Measurements from ENCODE around the gene LRP1-AS. TPM values are rescaled to one million over a fixed set of nuclear protein-coding genes. Genes with fewer than 3 reads are reported as not detected.
A peak's percentile ranks its signal among the peaks of the same experiment; 100 is the strongest.

The LRP1-AS gene
- total RNA-seq, 1 experiment from 2014 or later, result not detected

- ChIA-PET CTCF (interaction anchor here (2.8 to 5.8 kb wide), 3 partner anchors 15 to 56 kb away, joined by 25 to 44 read pairs (median 40); partner anchors contain the start of gene STAT6), RAD21 (ENCODE audit: low non-redundant PET in 1 of 2, low total read pairs in 2 of 2, uncharacterized antibody in 2 of 2, unreplicated experiment in 2 of 2) (interaction anchor here in 1 of 2 experiments (1.2 kb wide), 1 partner anchor 14 kb away, joined by 3 read pairs; no protein-coding TSS in a partner anchor)
- intact Hi-C loops (cut with micrococcal nuclease), result loop anchor here (10.0 kb wide), 1 partner anchor 118 kb away; no protein-coding TSS in a partner anchor
Measured at GRCh38 chr12:57126561-57126960, 20.9 kb downstream of the LRP1-AS start.

More at GRCh38 chr12:57126561-57126960, 20.9 kb downstream of the LRP1-AS start:
- peak overlapping the region in 1 of 2 experiments; percentile 80; a peak in 2 of 4 replicates for H3K4me3 ChIP-seq (replicated peaks in 1 of 2; ENCODE audit: low read depth in 1 of 2, low read length in 2 of 2)
- DNase-seq (ENCODE audit: low read depth, low spot score), result no peak
- ATAC-seq, result no peak
- H3K4me1 ChIP-seq (ENCODE audit: control insufficient read depth in 1 of 2, insufficient read depth in 2 of 2, low read length in 2 of 2), result peaks cover 9 to 32% of the 10 kb centered on the region in 2 experiments
- TF ChIP-seq ELF1 (IDR thresholded peaks at IDR 0.05; ENCODE audit: borderline replicate concordance, low read depth) (no peak), EGR1 (IDR thresholded peaks at IDR 0.05; ENCODE audit: low read depth) (no peak), ATF3 (IDR thresholded peaks at IDR 0.05) (no peak), CTCF (IDR thresholded peaks at IDR 0.05 in 2 of 3, conservative IDR thresholded peaks at IDR 0.05 in 1 of 3; ENCODE audit: borderline replicate concordance in 1 of 3, insufficient read depth in 1 of 3, low read depth in 2 of 3, low read length in 2 of 3) (no peak), CBX3 (IDR thresholded peaks at IDR 0.05; ENCODE audit: low read depth) (no peak), POLR2A (IDR thresholded peaks at IDR 0.05; ENCODE audit: borderline replicate concordance, extremely low read depth, insufficient read depth, insufficient read length) (no peak), SRF (IDR thresholded peaks at IDR 0.05; ENCODE audit: low read depth) (no peak), SIN3A (IDR thresholded peaks at IDR 0.05; ENCODE audit: low read depth) (no peak)
- TF ChIP-seq, protein P1, sequence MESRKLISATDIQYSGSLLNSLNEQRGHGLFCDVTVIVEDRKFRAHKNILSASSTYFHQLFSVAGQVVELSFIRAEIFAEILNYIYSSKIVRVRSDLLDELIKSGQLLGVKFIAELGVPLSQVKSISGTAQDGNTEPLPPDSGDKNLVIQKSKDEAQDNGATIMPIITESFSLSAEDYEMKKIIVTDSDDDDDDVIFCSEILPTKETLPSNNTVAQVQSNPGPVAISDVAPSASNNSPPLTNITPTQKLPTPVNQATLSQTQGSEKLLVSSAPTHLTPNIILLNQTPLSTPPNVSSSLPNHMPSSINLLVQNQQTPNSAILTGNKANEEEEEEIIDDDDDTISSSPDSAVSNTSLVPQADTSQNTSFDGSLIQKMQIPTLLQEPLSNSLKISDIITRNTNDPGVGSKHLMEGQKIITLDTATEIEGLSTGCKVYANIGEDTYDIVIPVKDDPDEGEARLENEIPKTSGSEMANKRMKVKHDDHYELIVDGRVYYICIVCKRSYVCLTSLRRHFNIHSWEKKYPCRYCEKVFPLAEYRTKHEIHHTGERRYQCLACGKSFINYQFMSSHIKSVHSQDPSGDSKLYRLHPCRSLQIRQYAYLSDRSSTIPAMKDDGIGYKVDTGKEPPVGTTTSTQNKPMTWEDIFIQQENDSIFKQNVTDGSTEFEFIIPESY (IDR thresholded peaks at IDR 0.05; ENCODE audit: extremely low read depth, insufficient replicate concordance, low read length), result no peak
- peak overlapping the region; percentile 99 for H3K4me2 ChIP-seq (ENCODE audit: low read length)
- H3K27ac ChIP-seq (ENCODE audit: low read depth, low read length), result peak overlapping the region; percentile 79
- H2AFZ ChIP-seq (ENCODE audit: low read depth, low read length, poor library complexity, severe bottlenecking), result no peak overlapping the region
- H3K79me2 ChIP-seq (ENCODE audit: insufficient read depth, low read length), result no peaks in the 10 kb centered on the region
- H3K36me3 ChIP-seq (ENCODE audit: control insufficient read depth in 1 of 2, insufficient read depth in 2 of 2, low read length in 2 of 2), result no peaks in the 10 kb centered on the region
- peak overlapping the region; percentile 79; the same call in 1 of the 2 replicates for H3K9ac ChIP-seq (ENCODE audit: low read length)
- no TSS peak for BruUV-seq (replicated peaks)
- H3K27me3 ChIP-seq (ENCODE audit: insufficient read depth, low read length), result no peaks in the 10 kb centered on the region
- no peaks in the 10 kb centered on the region for H4K20me1 ChIP-seq (ENCODE audit: insufficient read depth)
- H3K9me2 ChIP-seq (ENCODE audit: insufficient read depth), result no peaks in the 10 kb centered on the region
- H3K9me3 ChIP-seq (ENCODE audit: control insufficient read depth in 1 of 2, insufficient read depth in 1 of 2, low read depth in 1 of 2, low read length in 2 of 2), result peaks cover 6 to 7% of the 10 kb centered on the region in 2 experiments; a peak in 1 of 4 replicates
- POLR2A ChIA-PET, result no interaction called here

All from HCT116 (cell line).